Aorta (tissue), 5 donors: ENCODE results near the gene IRF6. TPM values are rescaled to one million over a fixed set of nuclear protein-coding genes. Genes with fewer than 3 reads are reported as not detected.

Source experiments
- ATAC-seq: fragments of 200-7000 bp; cut with Tn5 transposase; one replicate; pipeline ENCODE4 v1.9.1; 2022; ENCODE audit warnings: moderate library complexity; ENCODE audit not compliant: low FRiP score
- DNase-seq, 2 donors: peaks; one replicate each; pipeline ENCODE4 v3.0.0-alpha.2; 2020
- H3K27ac ChIP-seq, 2 donors: one replicate each; pipeline ENCODE4 v1.5.1; 2013; ENCODE audit warnings: low read length in 2 of 2, mild to moderate bottlenecking in 2 of 2, moderate library complexity in 2 of 2, control low read depth in 1 of 2, inconsistent platforms in 1 of 2, low read depth in 1 of 2
- H3K27me3 ChIP-seq, 2 donors: one replicate each; pipeline ENCODE4 v1.6.1; 2013; ENCODE audit warnings: control low read depth in 1 of 2, low read length in 1 of 2, mild to moderate bottlenecking in 1 of 2, moderate library complexity in 1 of 2; ENCODE audit not compliant: insufficient read depth in 2 of 2, control insufficient read depth in 1 of 2
- H3K36me3 ChIP-seq, 2 donors: one replicate each; pipeline ENCODE4 v1.6.1; 2013; ENCODE audit warnings: control low read depth in 1 of 2, low read length in 1 of 2, mild to moderate bottlenecking in 1 of 2; ENCODE audit not compliant: insufficient read depth in 2 of 2, control insufficient read depth in 1 of 2
- H3K4me1 ChIP-seq, 2 donors: one replicate each; pipeline ENCODE4 v1.6.1; 2013; ENCODE audit warnings: low read length in 2 of 2, control low read depth in 1 of 2, mild to moderate bottlenecking in 1 of 2, moderate library complexity in 1 of 2; ENCODE audit not compliant: insufficient read depth in 2 of 2, control insufficient read depth in 1 of 2
- H3K4me3 ChIP-seq, 2 donors: one replicate each; pipeline ENCODE4 v1.5.1; 2013; ENCODE audit warnings: low read length in 2 of 2, control low read depth in 1 of 2, mild to moderate bottlenecking in 1 of 2
- H3K9me3 ChIP-seq: one replicate; pipeline ENCODE4 v1.6.1; 2013; ENCODE audit warnings: mild to moderate bottlenecking, low read length; ENCODE audit not compliant: control insufficient read depth
- WGBS, 2 donors: extraction: QIAGEN DNeasy Blood & Tissue Kit; methylation state at CpG; one replicate each; pipeline ENCODE4 v1.1.7; 2013; 5-methylcytosine and 5-hydroxymethylcytosine counted together
- intact Hi-C, 2 donors: fragments of 100-400 bp; cut with DNase I; formaldehyde crosslinking; loops; one replicate each; pipeline versions ENCODE4 v1.14.2 to v1.15.0; 2022
- polyA plus RNA-seq, 2 donors: library from polyadenylated mRNA; stranded (reverse); fragments of 200-250 nt; gene quantifications; one replicate each; pipeline ENCODE4 v1.2.3, GENCODE V29; 2013
- total RNA-seq, 2 donors: library from RNA; stranded (reverse); fragmentation: NEBNext Ultra II Directional; extraction: Animal tissue kit (Norgen Biotek cat#: 25700); gene quantifications; one replicate each; pipeline ENCODE4 v1.2.1, GENCODE V29; 2021
- donor health status: healthy with polysubstance abuse.
- donor health status: Bipolar disorder and iron deficiency.
- donor health status: DM: no; HTN: no; CAD: no.
- donor health status: DM: no; HTN: no; CAD: no.
- donor health status: DM: yes; HTN: yes; CAD: no.

Gene IRF6
- total and polyA plus RNA-seq, 4 donors, result 1.9 to 9.8 (median 3.2) TPM

GRCh38 chr1:209815931-209816341 lies 10.0 kb upstream of the IRF6 start:
- H3K4me1 ChIP-seq, result no peaks in the 10 kb centered on the region
- H3K9me3 ChIP-seq, result no peaks in the 10 kb centered on the region
- ATAC-seq, result no peak
- no peak overlapping the region for H3K4me3 ChIP-seq
- H3K27me3 ChIP-seq, result no peaks in the 10 kb centered on the region
- intact Hi-C loops, result no loop called here
- H3K36me3 ChIP-seq, result no peaks in the 10 kb centered on the region
- DNase-seq, result no peak
- H3K27ac ChIP-seq, result no peak overlapping the region
- WGBS, 2 donors, result 74 to 86% methylated on average over 6 of the region's 6 CpGs

- Histone ChIP-seq H3K27me3 (no peaks in the 10 kb centered on the region), H3K27ac (no peak overlapping the region), H3K4me1 (no peaks in the 10 kb centered on the region), H3K9me3 (no peaks in the 10 kb centered on the region), H3K4me3 (no peak overlapping the region), H3K36me3 (no peaks in the 10 kb centered on the region)
- 81 to 83% methylated on average over 3 of the region's 3 CpGs for WGBS, 2 donors
- intact Hi-C loops, result no loop called here
- ATAC-seq, result no peak
- no peak for DNase-seq
Measured at GRCh38 chr1:209815490-209815889, 9.5 kb upstream of the IRF6 start.

GRCh38 chr1:209813902-209814301 lies 8.0 kb upstream of the IRF6 start:
- no peaks in the 10 kb centered on the region for H3K9me3 ChIP-seq
- no peaks in the 10 kb centered on the region for H3K36me3 ChIP-seq
- H3K4me3 ChIP-seq, result no peak overlapping the region
- no peak overlapping the region for H3K27ac ChIP-seq
- no peaks in the 10 kb centered on the region for H3K4me1 ChIP-seq
- WGBS, 2 donors, result 91 to 95% methylated on average over 4 of the region's 4 CpGs
- ATAC-seq (no peak), DNase-seq (no peak)
- H3K27me3 ChIP-seq, result no peaks in the 10 kb centered on the region
- intact Hi-C loops, result no loop called here

- Histone ChIP-seq H3K27me3 (no peaks in the 10 kb centered on the region), H3K36me3 (no peaks in the 10 kb centered on the region), H3K4me3 (no peak overlapping the region), H3K4me1 (no peaks in the 10 kb centered on the region), H3K9me3 (no peaks in the 10 kb centered on the region), H3K27ac (no peak overlapping the region)
- DNase-seq (no peak), ATAC-seq (no peak)
- intact Hi-C loops, result no loop called here
- 83 to 87% methylated on average over 5 of the region's 5 CpGs for whole genome bisulfite sequencing, 2 donors
Measured at GRCh38 chr1:209810783-209811182, 4.8 kb upstream of the IRF6 start.

GRCh38 chr1:209809611-209810010 lies 3.7 kb upstream of the IRF6 start:
- H3K9me3 ChIP-seq, result no peaks in the 10 kb centered on the region
- no peaks in the 10 kb centered on the region for H3K27me3 ChIP-seq
- no peak for ATAC-seq
- H3K27ac ChIP-seq, result no peak overlapping the region
- no peaks in the 10 kb centered on the region for H3K4me1 ChIP-seq
- DNase-seq, result no peak
- no peak overlapping the region for H3K4me3 ChIP-seq
- no peaks in the 10 kb centered on the region for H3K36me3 ChIP-seq
- intact Hi-C loops, result no loop called here
- 90 to 91% methylated on average over 4 of the region's 4 CpGs for WGBS, 2 donors

- intact Hi-C loops, result no loop called here
- Histone ChIP-seq H3K4me3 (no peak overlapping the region), H3K9me3 (no peaks in the 10 kb centered on the region), H3K36me3 (no peaks in the 10 kb centered on the region), H3K4me1 (no peaks in the 10 kb centered on the region), H3K27ac (no peak overlapping the region), H3K27me3 (no peaks in the 10 kb centered on the region)
- ATAC-seq (no peak), DNase-seq (no peak)
Measured at GRCh38 chr1:209808059-209808581, 2.2 kb upstream of the IRF6 start.

GRCh38 chr1:209807509-209807908 lies 1.6 kb upstream of the IRF6 start:
- Histone ChIP-seq H3K36me3 (no peaks in the 10 kb centered on the region), H3K9me3 (no peaks in the 10 kb centered on the region), H3K4me1 (no peaks in the 10 kb centered on the region), H3K27me3 (no peaks in the 10 kb centered on the region), H3K4me3 (no peak overlapping the region), H3K27ac (no peak overlapping the region)
- no peak for DNase-seq
- intact Hi-C loops, result no loop called here
- no peak for ATAC-seq
- 90 to 93% methylated on average over 4 of the region's 4 CpGs for WGBS, 2 donors

- H3K4me3 ChIP-seq, result no peak overlapping the region
- DNase-seq, result no peak
- ATAC-seq, result no peak
- no peaks in the 10 kb centered on the region for H3K27me3 ChIP-seq
- WGBS, 2 donors, result 47 to 53% methylated on average over 19 of the region's 19 CpGs
- intact Hi-C loops, result no loop called here
- no peaks in the 10 kb centered on the region for H3K9me3 ChIP-seq
- H3K27ac ChIP-seq, result no peak overlapping the region
- H3K4me1 ChIP-seq, result peaks cover 3 to 8% of the 10 kb centered on the region in 2 donors
- H3K36me3 ChIP-seq, result no peaks in the 10 kb centered on the region
Measured at GRCh38 chr1:209805341-209805781, 581 bp downstream of the IRF6 start.

- WGBS, 2 donors, result 89 to 92% methylated on average over 1 of the region's 1 CpG
- Histone ChIP-seq H3K4me1 (peaks cover 3 to 8% of the 10 kb centered on the region in 2 donors), H3K4me3 (no peak overlapping the region), H3K27me3 (no peaks in the 10 kb centered on the region), H3K36me3 (no peaks in the 10 kb centered on the region), H3K9me3 (no peaks in the 10 kb centered on the region), H3K27ac (no peak overlapping the region)
- DNase-seq (no peak), ATAC-seq (no peak)
- intact Hi-C loops, result no loop called here
Measured at GRCh38 chr1:209803568-209803967, 2.4 kb downstream of the IRF6 start.
